GM12878 (cell line): ENCODE measurements around the gene POLK. TPM values are rescaled to one million over a fixed set of nuclear protein-coding genes. Genes with fewer than 3 reads are reported as not detected.
"Not testable (repeated sequence)": the region's sequence is repeated elsewhere in the genome, so short reads cannot be mapped to it uniquely, and the experiment has no call there.

ENCODE experiments used
- ATAC-seq: fragments of 200-7000 bp; cut with Tn5 transposase; 3 replicates; pipeline ENCODE4 v1.9.1; 2020; ENCODE audit warnings: mild to moderate bottlenecking, moderate library complexity
- BruUV-seq: library from RNA; stranded (reverse); fragments of 400-500 nt; replicated peaks from 2 replicates; lab custom pipeline; 2021; lab: Mats Ljungman, UMichigan
- CTCF ChIA-PET: fragments of 300-600 bp; sonication (Branson Sonifier 250); formaldehyde crosslinking; extraction: SDS; loops from one replicate; lab custom pipeline; 2021; ENCODE audit warnings: inconsistent platforms; lab: Yijun Ruan, JAX
- POLR2A ChIA-PET: fragments of 350-600 bp; formaldehyde crosslinking; extraction: SDS; loops from one replicate; lab custom pipeline; 2021; ENCODE audit warnings: inconsistent platforms; lab: Charles Lee
- RAD21 ChIA-PET: fragments of 300-600 bp; sonication (Branson Sonifier 250); formaldehyde crosslinking; loops from one replicate; lab custom pipeline; 2023; ENCODE audit warnings: antibody characterized with exemption; ENCODE audit not compliant: unreplicated experiment; lab: Charles Lee
- SMC1A ChIA-PET: fragments of 300-600 bp; sonication (Branson Sonifier 250); formaldehyde crosslinking; loops from one replicate; lab custom pipeline; 2023; ENCODE audit not compliant: unreplicated experiment, uncharacterized antibody; lab: Charles Lee
- DNase-seq: peaks from one replicate; pipeline ENCODE4 v3.0.0-alpha.2; 2011; ENCODE audit warnings: low read depth, low spot score
- FAIRE-seq: peaks from 3 replicates; lab custom pipeline; 2011; peaks lifted over from hg19 to GRCh38; lab: Jason Lieb, UNC
- H2AFZ ChIP-seq: 2 replicates; pipeline ENCODE4 v1.6.0; 2011; ENCODE audit warnings: low read depth, low read length, control low read depth; ENCODE audit not compliant: control insufficient read depth
- H3K27ac ChIP-seq: 2 replicates; pipeline ENCODE4 v1.5.1; 2011; ENCODE audit warnings: control low read depth; ENCODE audit not compliant: control insufficient read depth, insufficient read depth
- H3K27me3 ChIP-seq, 2 experiments: replicated peaks in 1 of 2; 2 replicates each; pipeline versions ENCODE4 v1.6.0 to v1.6.1; 2011; ENCODE audit warnings: low read length in 1 of 2; ENCODE audit not compliant: control insufficient read depth in 2 of 2, insufficient read depth in 2 of 2
- H3K36me3 ChIP-seq, 2 experiments: 2 replicates each; pipeline ENCODE4 v1.5.1; 2011; ENCODE audit warnings: low read length in 1 of 2; ENCODE audit not compliant: control insufficient read depth in 2 of 2, insufficient read depth in 2 of 2
- H3K4me1 ChIP-seq: 2 replicates; pipeline ENCODE4 v1.6.1; 2011; ENCODE audit warnings: mild to moderate bottlenecking, low read length, moderate library complexity, mixed read lengths; ENCODE audit not compliant: control insufficient read depth, insufficient read depth
- H3K4me2 ChIP-seq: 2 replicates; pipeline ENCODE4 v1.6.0; 2011; ENCODE audit warnings: control low read depth; ENCODE audit not compliant: control insufficient read depth, insufficient read depth
- H3K4me3 ChIP-seq: fragments of 200-600 bp; sonication (generic); 2 replicates; pipeline ENCODE4 v1.5.1; 2016
- H3K79me2 ChIP-seq: 2 replicates; pipeline ENCODE4 v1.6.0; 2011; ENCODE audit warnings: low read length; ENCODE audit not compliant: control insufficient read depth, insufficient read depth
- H3K9ac ChIP-seq: 2 replicates; pipeline ENCODE4 v1.8.0; 2011; ENCODE audit warnings: low read length, control low read depth, mixed read lengths; ENCODE audit not compliant: control insufficient read depth, insufficient read depth
- H3K9me3 ChIP-seq: replicated peaks from 3 replicates; pipeline ENCODE4 v1.5.1; 2011; ENCODE audit warnings: mild to moderate bottlenecking, low read length; ENCODE audit not compliant: control insufficient read depth, insufficient read depth
- H4K20me1 ChIP-seq: 2 replicates; pipeline ENCODE4 v1.6.0; 2011; ENCODE audit not compliant: control insufficient read depth, insufficient read depth
- ATF7 ChIP-seq: fragments of 450-650 bp; IDR thresholded peaks from 2 replicates; pipeline ENCODE4 v1.6.1; 2016; ENCODE audit warnings: low read depth, mild to moderate bottlenecking
- EGR1 ChIP-seq, 2 experiments: IDR thresholded peaks; 1 replicate in 1 of 2; 2 replicates in 1 of 2; pipeline ENCODE4 v1.6.1; 2011 to 2012; ENCODE audit warnings: low read depth in 2 of 2, low read length in 2 of 2, borderline replicate concordance in 1 of 2, mild to moderate bottlenecking in 1 of 2, moderate library complexity in 1 of 2
- IKZF1 ChIP-seq: fragments of 450-650 bp; conservative IDR thresholded peaks from 2 replicates; pipeline ENCODE4 v1.6.1; 2017; ENCODE audit warnings: antibody characterized with exemption, mild to moderate bottlenecking
- IKZF2 ChIP-seq, 2 experiments: fragments of 450-650 bp; IDR thresholded peaks; 2 replicates each; pipeline ENCODE4 v1.6.1; 2017; ENCODE audit warnings: mild to moderate bottlenecking in 2 of 2, moderate library complexity in 2 of 2
- MTA2 ChIP-seq: fragments of 450-650 bp; IDR thresholded peaks from 2 replicates; pipeline ENCODE4 v1.6.1; 2016; ENCODE audit warnings: low read depth, mild to moderate bottlenecking, moderate library complexity
- POLR2AphosphoS5 ChIP-seq: IDR thresholded peaks from 2 replicates; pipeline ENCODE4 v1.6.1; 2011; ENCODE audit warnings: mild to moderate bottlenecking, low read length, inconsistent platforms
- RUNX3 ChIP-seq: IDR thresholded peaks from 2 replicates; pipeline ENCODE4 v1.6.1; 2012; ENCODE audit warnings: low read length, inconsistent platforms
- SMARCA5 ChIP-seq: fragments of 450-650 bp; IDR thresholded peaks from 2 replicates; pipeline ENCODE4 v1.6.1; 2017; ENCODE audit warnings: mild to moderate bottlenecking
- YY1 ChIP-seq: IDR thresholded peaks from 2 replicates; pipeline ENCODE4 v1.6.1; 2011; ENCODE audit warnings: low read depth, mild to moderate bottlenecking, low read length
- WGBS: methylation state at CpG from one replicate; pipeline ENCODE4 v1.1.6; 2016; ENCODE audit warnings: low lambda C conversion rate; ENCODE audit not compliant: insufficient replicate concordance, insufficient coverage; ENCODE audit errors: missing lambda C conversion rate; 5-methylcytosine and 5-hydroxymethylcytosine counted together
- in situ Hi-C: fragments of 300-500 bp; cut with MboI; formaldehyde crosslinking; loops from 9 replicates; pipeline ENCODE4 v1.14.3; 2018; ENCODE audit warnings: mixed read lengths
- intact Hi-C: fragments of 100-400 bp; cut with micrococcal nuclease; formaldehyde crosslinking; loops from one replicate; pipeline ENCODE4 v1.14.2; 2022; ENCODE audit not compliant: unreplicated experiment
- polyA plus RNA-seq, 11 experiments: library from polyadenylated mRNA; depleted of rRNA in 4 of 11; unstranded in 6 of 11; stranded (reverse) in 5 of 11; fragments of >200 nt; fragmentation: Nextera tagmentation in 4 of 11; fragmentation: Illumina TruSeq in 1 of 11; extraction: Ambion mirVana in 4 of 11; extraction: Trizol in 1 of 11; gene quantifications; 1 replicate in 1 of 11; 2 replicates in 10 of 11; pipeline versions ENCODE4 v1.2.1 to v1.2.3, GENCODE V29; 2011 to 2016; ENCODE audit warnings: inconsistent platforms in 2 of 11, missing spikeins in 2 of 11, low read depth in 1 of 11
- total RNA-seq, 4 experiments: library from RNA; depleted of rRNA in 3 of 4; stranded (reverse); fragments of >200 nt in 3 of 4; fragmentation: Illumina TruSeq in 1 of 4; extraction: Trizol in 1 of 4; gene quantifications; 2 replicates each; pipeline versions ENCODE4 v1.2.1 to v1.2.3, GENCODE V29; 2013 to 2021

POLK gene
- total and polyA plus RNA-seq, 10 of the 15 experiments (the other 5 are each of a cell fraction or from before 2014, with no cell fraction given) = 10.4 to 47.6 (median 29.0) TPM

DNA sequence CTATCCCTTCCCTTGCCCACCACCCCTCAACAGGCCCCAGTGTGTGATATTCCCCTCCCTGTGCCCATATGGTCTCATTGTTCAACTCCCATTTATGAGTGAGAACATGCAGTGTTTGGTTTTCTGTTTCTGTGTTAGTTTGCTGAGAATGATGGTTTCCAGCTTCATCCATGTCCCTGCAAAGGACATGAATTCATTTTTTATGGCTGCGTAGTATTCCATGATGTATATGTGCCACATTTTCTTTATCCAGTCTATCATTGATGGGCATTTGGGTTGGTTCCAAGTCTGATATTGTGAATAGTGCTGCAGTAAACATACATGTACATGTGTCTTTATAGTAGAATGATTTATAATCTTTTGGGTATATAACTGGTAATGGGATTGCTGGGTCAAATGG is 49.0 kb downstream of the POLK start:
- H3K9ac ChIP-seq, H3K9me3 ChIP-seq, intact Hi-C loops, POLR2A ChIA-PET, CTCF ChIA-PET, H3K4me1 ChIP-seq, H3K27ac ChIP-seq, ATAC-seq, H3K4me3 ChIP-seq, BruUV-seq, H3K4me2 ChIP-seq, DNase-seq, H3K27me3 ChIP-seq, H3K36me3 ChIP-seq, H3K79me2 ChIP-seq, H4K20me1 ChIP-seq, FAIRE-seq, H2AFZ ChIP-seq: not testable (repeated sequence)
- SMC1A ChIA-PET = interaction anchor here (1.2 to 2.7 kb wide), 2 partner anchors 8 to 30 kb away, joined by 3 to 7 read pairs; no protein-coding TSS in a partner anchor
- RAD21 ChIA-PET = interaction anchor here (1.0 kb wide), 1 partner anchor 109 kb away, joined by 3 read pairs; no protein-coding TSS in a partner anchor
- WGBS = 100% methylated on average over 1 of the region's 1 CpG
- in situ Hi-C loops = loop anchor here (10.0 kb wide), 1 partner anchor 46 kb away; the partner anchor contains the start of genes CERT1 and POLK

- H4K20me1 ChIP-seq, H3K27me3 ChIP-seq, FAIRE-seq: not testable (repeated sequence)
- peak; percentile 74 for ATAC-seq
- ChIA-PET RAD21 (interaction anchor here (1.0 to 4.5 kb wide), 11 partner anchors 10 to 228 kb away, joined by 3 to 123 read pairs (median 12); partner anchors contain the start of genes CERT1 and POLK), POLR2A (interaction anchor here (0.6 to 3.7 kb wide), 9 partner anchors 10 to 278 kb away, joined by 3 to 50 read pairs (median 8); partner anchors contain the start of genes CERT1, HMGCR and POLK), SMC1A (interaction anchor here (0.7 to 8.3 kb wide), 15 partner anchors 11 to 221 kb away, joined by 3 to 98 read pairs (median 8); partner anchors contain the start of genes CERT1 and POLK), CTCF (interaction anchor here (0.8 to 6.3 kb wide), 8 partner anchors 10 to 114 kb away, joined by 3 to 22 read pairs (median 4); partner anchors contain the start of gene POLK)
- H3K9ac ChIP-seq = peak overlapping the region; percentile 73
- DNase-seq = peak; percentile 43
- peaks cover 31% of the 10 kb centered on the region for H3K4me1 ChIP-seq
- peaks cover 32% of the 10 kb centered on the region for H3K79me2 ChIP-seq
- peak overlapping the region; percentile 72 for H2AFZ ChIP-seq
- H3K4me2 ChIP-seq = peak overlapping the region; percentile 91
- H3K4me3 ChIP-seq = peak overlapping the region; percentile 29; the same call in 1 of the 2 replicates
- TF ChIP-seq MTA2 (peak; percentile 6; the same call in 1 of the 2 replicates), ATF7 (peak; percentile 35; the same call in 1 of the 2 replicates), SMARCA5 (0 out of 2 replicates have a peak, but pooled peaks have one; percentile 55), IKZF1 (peak; percentile 49), RUNX3 (peak; percentile 49; the same call in 1 of the 2 replicates), YY1 (0 out of 2 replicates have a peak, but pooled peaks have one; percentile 55), EGR1 (IDR thresholded peaks at IDR 0.05; ENCODE audit: borderline replicate concordance in 1 of 2, low read depth in 2 of 2, low read length in 2 of 2) (0 out of 3 replicates have a peak, but pooled peaks of 1 of the 2 experiments have one; percentile 21), POLR2AphosphoS5 (peak; percentile 54), IKZF2 (IDR thresholded peaks at IDR 0.05) (peak; percentile 6 to 57; a peak in 2 of 4 replicates)
- TF ChIP-seq, all 136 proteins: peak for 9; not testable (repeated sequence) for 127
- intact Hi-C loops (loop anchor here (1.0 to 2.0 kb wide), 2 partner anchors 9 to 55 kb away; partner anchors contain the start of genes CERT1 and POLK), in situ Hi-C loops (loop anchor here (10.0 kb wide), 1 partner anchor 51 kb away; the partner anchor contains the start of genes CERT1 and POLK)
- WGBS = 25% methylated on average over 15 of the region's 15 CpGs
- BruUV-seq, H3K36me3 ChIP-seq, H3K9me3 ChIP-seq: not testable (repeated sequence)
- peak overlapping the region; percentile 96 for H3K27ac ChIP-seq
Observed at GRCh38 chr5:75565991-75566709, 54.5 kb downstream of the POLK start.
